HUES64 (cell line): Measurements from ENCODE around the gene TMEM138.
"Not testable (repeated sequence)": the region's sequence is repeated elsewhere in the genome, so short reads cannot be mapped to it uniquely, and the experiment has no call there.

ENCODE experiments used
- H3K27ac ChIP-seq: 2 replicates; pipeline ENCODE4 v1.7.0; 2013; ENCODE audit warnings: low read depth, low read length, inconsistent platforms
- H3K27me3 ChIP-seq: 2 replicates; pipeline ENCODE4 v1.6.1; 2013; ENCODE audit warnings: mild to moderate bottlenecking, low read length; ENCODE audit not compliant: insufficient read depth
- H3K36me3 ChIP-seq: 2 replicates; pipeline ENCODE4 v1.6.1; 2013; ENCODE audit warnings: mild to moderate bottlenecking, low read length; ENCODE audit not compliant: insufficient read depth
- H3K4me1 ChIP-seq: 2 replicates; pipeline ENCODE4 v1.6.1; 2013; ENCODE audit warnings: mild to moderate bottlenecking, low read length, moderate library complexity; ENCODE audit not compliant: insufficient read depth
- H3K4me3 ChIP-seq: 2 replicates; pipeline ENCODE4 v1.5.1; 2013; ENCODE audit warnings: mild to moderate bottlenecking, low read length, moderate library complexity
- H3K9ac ChIP-seq: 2 replicates; pipeline ENCODE4 v1.6.1; 2013; ENCODE audit warnings: mild to moderate bottlenecking, low read depth, low read length
- H3K9me3 ChIP-seq: 2 replicates; pipeline ENCODE4 v1.6.1; 2013; ENCODE audit warnings: low read depth, low read length; ENCODE audit not compliant: insufficient read depth
- WGBS: fragments of 150-250, 120-280 bp; methylation state at CpG from one replicate; pipeline ENCODE4 v1.1.7; 2013; ENCODE audit warnings: missing lambda C conversion rate; 5-methylcytosine and 5-hydroxymethylcytosine counted together

The TMEM138 gene

DNA sequence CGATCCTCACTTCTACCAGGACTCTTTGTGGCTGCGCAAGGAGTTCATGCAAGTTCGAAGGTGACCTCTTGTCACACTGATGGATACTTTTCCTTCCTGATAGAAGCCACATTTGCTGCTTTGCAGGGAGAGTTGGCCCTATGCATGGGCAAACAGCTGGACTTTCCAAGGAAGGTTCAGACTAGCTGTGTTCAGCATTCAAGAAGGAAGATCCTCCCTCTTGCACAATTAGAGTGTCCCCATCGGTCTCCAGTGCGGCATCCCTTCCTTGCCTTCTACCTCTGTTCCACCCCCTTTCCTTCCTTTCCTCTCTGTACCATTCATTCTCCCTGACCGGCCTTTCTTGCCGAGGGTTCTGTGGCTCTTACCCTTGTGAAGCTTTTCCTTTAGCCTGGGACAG, 6.5 kb downstream of the TMEM138 start:
- peaks cover 21% of the 10 kb centered on the region for H3K9me3 ChIP-seq
- 97% methylated on average over 7 of the region's 7 CpGs for WGBS
- no peak overlapping the region for H3K4me3 ChIP-seq
- no peak overlapping the region for H3K27ac ChIP-seq
- H3K9ac ChIP-seq = no peak overlapping the region
- peaks cover 81% of the 10 kb centered on the region for H3K36me3 ChIP-seq
- no peaks in the 10 kb centered on the region for H3K4me1 ChIP-seq
- no peaks in the 10 kb centered on the region for H3K27me3 ChIP-seq

DNA sequence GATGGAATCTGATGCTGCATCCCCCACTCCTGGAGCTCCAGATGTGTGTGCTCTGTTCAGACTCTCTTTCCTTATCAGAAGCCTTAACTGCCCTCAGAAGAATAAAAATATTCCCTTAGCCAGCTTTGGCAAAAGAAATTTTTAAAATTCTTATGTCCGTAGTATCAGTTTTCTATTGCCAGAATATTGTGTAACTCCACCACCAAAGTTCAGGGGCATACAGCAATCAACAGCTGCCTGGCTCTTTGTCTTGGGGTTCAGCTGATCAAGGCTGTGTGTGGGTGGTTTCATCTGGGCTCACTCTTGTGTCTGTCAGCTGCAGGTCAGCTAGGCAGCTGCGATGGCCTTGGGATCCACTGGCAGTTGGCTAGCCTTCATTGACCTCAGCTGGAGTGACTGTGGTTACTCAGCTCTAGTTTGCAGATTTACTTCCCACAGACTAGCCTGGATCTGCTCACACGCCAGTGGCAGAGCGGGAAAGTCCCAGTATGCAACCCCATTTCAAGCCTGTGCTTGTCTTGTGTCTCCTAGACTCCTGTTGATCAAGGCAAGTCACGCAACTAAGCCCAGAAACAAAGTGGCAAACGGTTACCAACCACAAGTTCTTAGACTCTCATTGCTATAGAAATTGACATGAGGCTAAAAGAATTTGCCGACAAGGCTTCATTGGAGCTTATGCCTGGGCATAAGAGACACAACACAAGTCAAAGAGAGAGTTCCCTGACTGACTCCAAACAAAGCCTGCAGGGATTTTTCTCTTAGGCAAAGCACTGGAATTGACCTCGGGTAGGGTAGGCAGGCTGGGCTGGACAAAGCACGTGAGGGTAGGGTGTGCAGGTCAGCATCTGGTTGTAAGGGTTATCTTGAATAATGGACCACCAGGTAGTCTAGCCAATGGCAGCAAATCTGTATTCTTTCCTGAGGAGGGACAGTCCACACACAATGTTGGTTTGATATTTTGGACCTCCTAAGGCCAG, 7.5 kb downstream of the TMEM138 start:
- Histone ChIP-seq H3K27me3 (no peaks in the 10 kb centered on the region), H3K9ac (no peak overlapping the region), H3K27ac (no peak overlapping the region), H3K4me3 (no peak overlapping the region), H3K9me3 (peaks cover 26% of the 10 kb centered on the region), H3K4me1 (no peaks in the 10 kb centered on the region), H3K36me3 (peaks cover 77% of the 10 kb centered on the region)
- WGBS = 95% methylated on average over 9 of the region's 9 CpGs

DNA sequence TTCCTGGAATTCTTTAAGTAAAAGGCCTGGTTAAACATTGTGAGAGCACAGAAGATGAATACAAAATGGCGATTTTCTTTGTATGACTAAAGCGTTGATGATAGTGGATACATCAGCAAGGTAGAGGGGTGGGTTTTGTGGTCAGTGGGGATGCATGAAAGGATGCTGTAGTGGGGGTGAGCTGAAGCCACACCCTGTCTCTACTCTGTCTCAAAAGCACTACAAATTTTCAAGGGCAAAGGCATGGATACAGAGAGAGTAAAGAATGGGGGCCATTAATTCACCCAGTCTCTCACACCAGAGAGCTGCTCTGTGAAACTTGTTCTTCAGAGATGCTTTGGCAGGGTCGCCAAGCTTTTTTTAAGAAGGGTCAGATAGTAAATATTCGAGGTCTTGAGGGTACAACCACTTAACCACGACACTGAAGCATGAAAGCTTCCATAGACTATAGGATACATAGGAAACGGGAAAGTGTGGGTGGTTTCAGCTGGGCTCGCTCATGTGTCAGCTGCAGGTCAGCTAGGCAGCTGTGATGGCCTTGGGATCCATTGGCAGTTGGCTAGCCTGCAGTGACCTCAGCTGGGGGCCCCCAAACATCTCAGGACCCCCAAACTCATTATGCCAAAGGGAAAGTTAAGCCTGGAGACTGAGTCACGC, 8.3 kb downstream of the TMEM138 start:
- Histone ChIP-seq H3K27ac (no peak overlapping the region), H3K36me3 (peaks cover 81% of the 10 kb centered on the region), H3K27me3 (no peaks in the 10 kb centered on the region), H3K4me1 (no peaks in the 10 kb centered on the region), H3K4me3 (no peak overlapping the region), H3K9ac (no peak overlapping the region), H3K9me3 (peaks cover 30% of the 10 kb centered on the region)
- 95% methylated on average over 7 of the region's 8 CpGs for WGBS

DNA sequence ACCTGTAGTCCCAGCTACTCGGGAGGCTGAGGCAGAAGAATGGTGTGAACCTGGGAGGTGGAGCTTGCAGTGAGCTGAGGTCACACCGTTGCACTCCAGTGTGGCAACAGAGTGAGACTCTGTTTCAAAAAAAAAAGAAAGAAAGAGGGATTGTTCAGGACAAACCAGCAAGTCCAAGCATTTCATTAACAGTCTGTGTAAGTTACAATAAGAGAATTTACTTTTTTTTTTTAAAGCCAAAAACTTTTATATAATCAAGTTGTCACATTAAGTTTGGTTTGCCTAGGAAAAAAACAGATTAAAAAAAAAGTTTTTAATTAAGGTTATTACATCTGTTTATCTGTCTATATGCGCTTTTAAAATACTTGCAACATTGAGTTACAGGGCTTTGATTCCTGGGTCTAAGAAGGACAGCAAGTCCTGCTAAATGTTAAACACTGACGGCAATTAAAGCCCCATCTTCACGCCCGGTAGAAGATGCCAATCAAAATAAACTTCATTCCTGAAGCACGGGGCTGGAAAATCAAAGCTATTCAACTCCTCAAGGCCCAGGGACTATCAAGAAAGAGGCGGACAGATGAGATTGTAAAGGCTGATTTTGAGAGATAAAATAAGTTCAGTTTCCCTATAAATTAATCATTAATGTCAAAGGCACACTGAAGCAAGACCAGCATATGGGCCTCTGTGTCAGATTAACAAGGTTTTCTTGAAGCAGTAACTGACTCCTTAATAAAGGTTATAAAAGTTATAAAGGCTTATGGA, 10.7 kb downstream of the TMEM138 start:
- Histone ChIP-seq H3K36me3 (peaks cover 61% of the 10 kb centered on the region), H3K9ac (no peak overlapping the region), H3K9me3 (peaks cover 30% of the 10 kb centered on the region), H3K4me3 (no peak overlapping the region), H3K27me3 (no peaks in the 10 kb centered on the region), H3K27ac (no peak overlapping the region), H3K4me1 (no peaks in the 10 kb centered on the region)
- 92% methylated on average over 8 of the region's 8 CpGs for WGBS

DNA sequence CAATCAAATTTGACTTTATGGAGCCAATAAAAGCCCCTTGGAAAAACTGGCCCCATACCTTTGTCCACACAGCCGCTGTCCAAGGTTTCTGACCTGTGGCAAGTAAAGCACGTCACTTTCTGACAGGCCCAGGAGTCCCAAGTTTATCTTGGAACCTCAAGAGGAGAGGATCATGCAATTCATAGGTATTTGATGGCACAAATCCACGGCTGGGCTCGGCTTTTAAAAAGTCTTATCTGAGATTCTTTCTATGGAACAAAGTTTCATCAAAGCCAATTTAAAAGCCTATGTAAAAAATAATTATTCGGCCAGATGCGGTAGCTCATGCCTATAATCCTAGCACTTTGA, 13.6 kb downstream of the TMEM138 start:
- Histone ChIP-seq H3K4me3 (no peak overlapping the region), H3K36me3 (peaks cover 33% of the 10 kb centered on the region), H3K4me1 (no peaks in the 10 kb centered on the region), H3K27ac (no peak overlapping the region), H3K9me3 (peaks cover 30% of the 10 kb centered on the region), H3K27me3 (no peaks in the 10 kb centered on the region), H3K9ac (no peak overlapping the region)
- 93% methylated on average over 6 of the region's 6 CpGs for WGBS

DNA sequence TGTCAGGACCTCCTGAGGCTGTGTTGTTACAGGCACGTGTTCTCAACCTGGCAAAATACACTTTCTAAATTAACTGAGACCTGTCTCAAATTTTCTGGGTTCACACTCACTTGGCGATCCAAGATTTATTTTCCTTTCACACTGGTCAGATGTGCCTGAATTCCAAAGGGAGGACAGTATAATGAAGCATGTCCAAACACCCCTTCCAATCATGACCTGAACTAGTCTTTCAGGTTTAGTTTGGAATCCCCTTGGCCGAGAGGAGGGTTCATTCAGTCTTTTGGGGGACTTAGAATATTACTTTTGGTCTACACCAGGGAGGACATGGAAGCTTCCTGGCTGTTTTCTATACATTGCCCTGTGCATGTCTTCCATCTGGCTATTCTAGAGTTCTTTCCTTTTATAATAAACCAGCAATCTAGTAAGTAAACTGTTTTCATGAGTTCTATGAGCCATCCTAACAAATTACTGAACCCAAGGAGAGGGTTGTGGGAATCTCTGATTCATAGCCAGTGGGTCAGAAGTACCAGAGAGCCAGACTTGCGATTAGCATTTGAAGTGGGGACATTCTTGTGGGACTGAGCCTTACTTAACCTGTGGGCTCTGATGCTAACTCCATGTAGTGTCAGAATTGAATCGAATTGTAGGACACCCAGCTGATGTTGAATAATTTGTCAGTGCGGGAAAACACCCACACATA, 15.4 kb downstream of the TMEM138 start:
- no peak overlapping the region for H3K4me3 ChIP-seq
- 92% methylated on average over 4 of the region's 6 CpGs for WGBS
- no peak overlapping the region for H3K9ac ChIP-seq
- H3K27ac ChIP-seq = no peak overlapping the region
- H3K27me3 ChIP-seq = no peaks in the 10 kb centered on the region
- peaks cover 28% of the 10 kb centered on the region for H3K36me3 ChIP-seq
- H3K4me1 ChIP-seq = no peaks in the 10 kb centered on the region
- peaks cover 19% of the 10 kb centered on the region for H3K9me3 ChIP-seq

DNA sequence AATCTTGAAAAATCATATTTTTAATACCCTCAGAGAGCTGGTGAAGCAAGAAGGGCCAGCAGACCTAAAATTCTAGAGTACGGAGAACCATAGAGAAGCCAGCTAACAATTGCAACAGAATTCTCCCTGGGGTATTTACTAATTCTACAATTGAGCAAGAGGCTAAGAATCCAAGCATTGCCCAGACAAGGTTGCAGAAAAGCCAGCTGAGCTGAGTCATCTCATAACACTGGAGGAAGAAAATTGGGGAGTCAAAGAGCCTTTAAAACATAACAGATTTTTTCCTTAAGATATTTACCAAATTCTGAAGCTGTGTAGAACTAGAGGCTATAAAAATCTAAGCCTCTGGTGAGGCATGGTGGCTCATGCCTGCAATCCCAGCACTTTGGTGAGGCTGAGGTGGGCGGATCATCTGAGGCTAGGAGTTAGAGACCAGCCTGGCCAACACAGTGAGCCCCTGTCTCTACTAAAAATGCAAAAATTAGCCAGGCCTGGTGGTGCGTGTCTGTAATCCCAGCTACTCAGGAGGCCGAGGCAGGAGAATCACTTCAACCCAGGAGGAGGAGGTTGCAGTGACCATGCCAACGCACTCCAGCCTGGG, 16.6 kb downstream of the TMEM138 start:
- H3K9me3 ChIP-seq = peaks cover 9% of the 10 kb centered on the region
- no peaks in the 10 kb centered on the region for H3K27me3 ChIP-seq
- no peak overlapping the region for H3K4me3 ChIP-seq
- H3K4me1 ChIP-seq = no peaks in the 10 kb centered on the region
- H3K9ac ChIP-seq = no peak overlapping the region
- WGBS = 94% methylated on average over 4 of the region's 5 CpGs
- H3K27ac ChIP-seq = no peak overlapping the region
- H3K36me3 ChIP-seq = peaks cover 19% of the 10 kb centered on the region

DNA sequence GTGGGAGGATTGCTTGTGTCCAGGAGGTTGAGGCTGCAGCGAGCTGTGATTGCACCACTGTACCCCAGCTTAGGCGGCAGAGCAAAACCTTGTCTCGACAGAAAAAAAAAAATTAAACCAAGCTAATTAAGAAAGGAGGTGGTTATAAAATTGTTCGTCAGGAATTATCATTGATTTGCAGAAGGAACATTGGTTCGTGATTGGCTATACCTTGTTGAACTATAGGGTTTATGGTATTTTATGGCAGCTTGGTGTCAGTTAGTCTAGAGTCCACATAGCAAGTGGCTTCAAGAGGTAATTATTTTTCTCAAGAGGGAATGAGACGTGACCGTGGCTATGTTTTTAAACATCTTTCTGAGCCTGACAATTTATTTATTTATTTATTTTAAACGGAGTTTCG, 18.7 kb downstream of the TMEM138 start:
- WGBS = 97% methylated on average over 9 of the region's 9 CpGs
- no peak overlapping the region for H3K9ac ChIP-seq
- no peak overlapping the region for H3K4me3 ChIP-seq
- no peaks in the 10 kb centered on the region for H3K4me1 ChIP-seq
- no peaks in the 10 kb centered on the region for H3K9me3 ChIP-seq
- no peak overlapping the region for H3K27ac ChIP-seq
- H3K27me3 ChIP-seq = no peaks in the 10 kb centered on the region
- peaks cover under 1% of the 10 kb centered on the region; the same call in 1 of the 2 replicates for H3K36me3 ChIP-seq

DNA sequence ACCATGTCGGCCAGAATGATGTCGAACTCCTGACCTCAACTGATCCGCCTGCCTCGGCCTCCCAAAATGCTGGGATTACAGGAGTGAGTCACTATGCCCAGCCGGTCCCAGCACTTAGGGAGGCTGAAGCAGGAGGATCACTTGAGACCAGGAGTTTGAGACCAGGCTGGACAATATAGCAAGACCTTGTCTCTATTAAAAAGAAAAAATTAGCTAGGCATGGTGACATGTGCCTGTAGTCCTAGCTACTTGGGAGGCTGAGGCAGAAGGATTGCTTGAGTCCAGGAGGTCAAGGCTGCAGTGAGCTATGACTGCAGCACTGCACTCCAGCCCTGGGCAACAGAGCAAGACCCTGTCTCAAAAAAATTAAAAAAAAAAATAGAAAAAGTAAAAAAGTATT, 21.7 kb downstream of the TMEM138 start:
- H3K9me3 ChIP-seq, H3K9ac ChIP-seq, H3K36me3 ChIP-seq, H3K27me3 ChIP-seq, H3K4me1 ChIP-seq, H3K4me3 ChIP-seq, H3K27ac ChIP-seq: not testable (repeated sequence)
- 96% methylated on average over 5 of the region's 5 CpGs for WGBS

DNA sequence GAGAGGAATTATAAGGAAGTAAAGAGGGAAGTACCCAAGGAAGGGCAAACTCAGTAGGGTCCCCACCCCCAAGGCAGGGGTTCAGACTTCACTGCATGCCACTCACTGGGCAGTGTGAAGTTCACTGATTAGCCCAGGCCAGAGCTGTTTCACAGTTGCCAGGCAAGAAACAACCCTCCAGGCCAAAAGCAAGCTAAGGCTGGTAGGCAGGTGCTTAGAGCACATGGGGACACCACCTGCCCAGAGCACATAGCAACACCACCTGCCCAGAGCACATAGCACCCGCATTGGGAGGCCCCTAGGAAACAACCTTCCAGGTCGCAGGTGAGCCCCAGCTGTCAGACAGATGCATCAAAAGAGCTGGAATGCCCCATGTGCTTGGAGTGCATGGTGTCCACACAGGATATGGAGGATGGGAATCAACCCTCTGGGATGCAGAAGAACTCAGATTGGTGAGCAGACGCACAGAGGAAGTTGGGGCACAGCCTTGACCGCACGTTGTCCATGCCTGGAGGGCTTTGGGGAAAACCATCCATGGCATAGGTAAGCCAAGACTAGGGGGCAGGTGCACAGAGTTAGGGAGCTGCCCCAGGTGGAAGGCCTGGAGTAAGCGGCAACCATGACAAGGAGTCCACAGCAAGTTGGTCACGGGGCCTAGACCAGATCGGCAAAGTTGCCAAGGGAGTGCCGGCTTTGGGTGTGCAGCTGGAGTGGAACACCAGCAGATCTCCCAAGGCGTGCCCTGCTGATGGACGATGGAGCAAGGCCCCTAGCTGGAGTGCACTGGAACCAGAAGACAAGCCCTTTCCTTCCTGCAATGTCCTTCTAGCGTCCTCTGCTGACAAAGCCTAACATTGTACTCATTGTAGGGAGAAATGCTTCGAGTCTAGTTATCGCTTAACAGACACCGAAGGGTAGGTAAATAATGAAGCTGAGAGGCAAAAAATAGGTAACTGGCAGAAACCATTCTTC, 22.4 kb downstream of the TMEM138 start:
- 91% methylated on average over 15 of the region's 15 CpGs for WGBS
- H3K9me3 ChIP-seq = no peaks in the 10 kb centered on the region

More for the DNA sequence above, 22.4 kb downstream of the TMEM138 start:
- Histone ChIP-seq H3K4me1 (no peaks in the 10 kb centered on the region), H3K9ac (no peak overlapping the region), H3K4me3 (no peak overlapping the region), H3K36me3 (no peaks in the 10 kb centered on the region), H3K27ac (no peak overlapping the region), H3K27me3 (no peaks in the 10 kb centered on the region)
